T-cell (primary cell): ENCODE results near the gene ZNF256. TPM values are rescaled to one million over a fixed set of nuclear protein-coding genes. Genes with fewer than 3 reads are reported as not detected.

Experiments used
- ATAC-seq, 4 experiments: fragments of 200-7000 bp in 3 of 4; fragments of 150-1000 bp in 1 of 4; cut with Tn5 transposase; replicated peaks in 1 of 4; 1 replicate in 3 of 4; 2 replicates in 1 of 4; pipeline ENCODE4 v1.10.0; 2021; ENCODE audit warnings: moderate library complexity in 3 of 4, mild to moderate bottlenecking in 2 of 4, moderate number of reproducible peaks in 1 of 4
- CTCF ChIA-PET, 2 donors: fragments of 300-600 bp; sonication (Branson Sonifier 250); formaldehyde crosslinking; loops; one replicate each; lab custom pipeline; 2022; ENCODE audit warnings: antibody characterized with exemption in 2 of 2; lab: Charles Lee
- POLR2A ChIA-PET, 2 donors: fragments of 300-600 bp; sonication (Branson Sonifier 250); formaldehyde crosslinking; loops; one replicate each; lab custom pipeline; 2022; ENCODE audit warnings: antibody characterized with exemption in 2 of 2; lab: Charles Lee
- DNase-seq, 35 experiments: peaks; one replicate each; pipeline versions ENCODE4 v3.0.0 to v3.0.0-alpha.2; 2013 to 2023
- H3K27ac ChIP-seq: one replicate; pipeline ENCODE4 v1.5.1; 2013; ENCODE audit warnings: low read length
- H3K27me3 ChIP-seq, 2 experiments: replicated peaks in 1 of 2; 1 replicate in 1 of 2; 2 replicates in 1 of 2; pipeline versions ENCODE4 v1.6.1 to v1.7.0; 2013; ENCODE audit warnings: low read length in 1 of 2, mixed read lengths in 1 of 2; ENCODE audit not compliant: control insufficient read depth in 2 of 2, insufficient read depth in 2 of 2; ENCODE audit errors: extremely low read depth in 1 of 2
- H3K36me3 ChIP-seq, 2 donors: 1 replicate in 1 of 2; 2 replicates in 1 of 2; pipeline versions ENCODE4 v1.6.1 to v1.7.0; 2013; ENCODE audit warnings: low read length in 1 of 2; ENCODE audit not compliant: control insufficient read depth in 2 of 2, insufficient read depth in 1 of 2; ENCODE audit errors: extremely low read depth in 1 of 2
- H3K4me1 ChIP-seq, 2 experiments: 1 replicate in 1 of 2; 2 replicates in 1 of 2; pipeline versions ENCODE4 v1.6.1 to v1.7.0; 2013; ENCODE audit warnings: low read length in 2 of 2, mixed read lengths in 1 of 2; ENCODE audit not compliant: insufficient read depth in 2 of 2, control insufficient read depth in 1 of 2; ENCODE audit errors: extremely low read depth in 1 of 2
- H3K4me3 ChIP-seq, 2 donors: 1 replicate in 1 of 2; 2 replicates in 1 of 2; pipeline versions ENCODE4 v1.5.1 to v1.7.0; 2013; ENCODE audit warnings: mild to moderate bottlenecking in 2 of 2, low read length in 1 of 2, moderate library complexity in 1 of 2; ENCODE audit not compliant: control insufficient read depth in 1 of 2; ENCODE audit errors: extremely low read depth in 1 of 2
- H3K9me3 ChIP-seq: 2 replicates; pipeline ENCODE4 v1.7.0; 2013
- H3K27ac Mint-ChIP-seq, 2 donors: one replicate each; pipeline ENCODE4 v1.8.0; 2020 to 2021; ENCODE audit warnings: mild to moderate bottlenecking in 2 of 2, mixed read lengths in 2 of 2
- H3K27me3 Mint-ChIP-seq, 2 donors: one replicate each; pipeline ENCODE4 v1.8.0; 2021 to 2022; ENCODE audit warnings: mixed read lengths in 2 of 2
- H3K36me3 Mint-ChIP-seq: one replicate; pipeline ENCODE4 v1.8.0; 2021; ENCODE audit warnings: mixed read lengths
- H3K4me1 Mint-ChIP-seq, 3 donors: one replicate each; pipeline ENCODE4 v1.8.0; 2020 to 2022; ENCODE audit warnings: mixed read lengths in 3 of 3, mild to moderate bottlenecking in 1 of 3
- H3K4me3 Mint-ChIP-seq, 3 donors: one replicate each; pipeline ENCODE4 v1.8.0; 2020 to 2022; ENCODE audit warnings: mild to moderate bottlenecking in 3 of 3, mixed read lengths in 3 of 3, moderate library complexity in 3 of 3
- H3K9me3 Mint-ChIP-seq, 3 donors: one replicate each; pipeline ENCODE4 v1.8.0; 2020 to 2022; ENCODE audit warnings: mixed read lengths in 3 of 3
- WGBS: methylation state at CpG from one replicate; pipeline ENCODE4 v1.1.5; 2013; ENCODE audit warnings: missing lambda C conversion rate; ENCODE audit not compliant: insufficient coverage; 5-methylcytosine and 5-hydroxymethylcytosine counted together
- total RNA-seq, 35 experiments: library from RNA in 6 of 35; stranded (reverse) in 6 of 35; fragments of 120-200 nt in 1 of 35; gene quantifications; one replicate each; pipeline versions ENCODE4 v1.2.1 to v1.2.4 and lab custom pipeline; 2013 to 2026

Gene ZNF256
- total RNA-seq, 5 donors from 2014 or later (not counting 1 experiment from before 2014, with no cell fraction given) = 9.7 to 13.6 (median 12.0) TPM

DNA sequence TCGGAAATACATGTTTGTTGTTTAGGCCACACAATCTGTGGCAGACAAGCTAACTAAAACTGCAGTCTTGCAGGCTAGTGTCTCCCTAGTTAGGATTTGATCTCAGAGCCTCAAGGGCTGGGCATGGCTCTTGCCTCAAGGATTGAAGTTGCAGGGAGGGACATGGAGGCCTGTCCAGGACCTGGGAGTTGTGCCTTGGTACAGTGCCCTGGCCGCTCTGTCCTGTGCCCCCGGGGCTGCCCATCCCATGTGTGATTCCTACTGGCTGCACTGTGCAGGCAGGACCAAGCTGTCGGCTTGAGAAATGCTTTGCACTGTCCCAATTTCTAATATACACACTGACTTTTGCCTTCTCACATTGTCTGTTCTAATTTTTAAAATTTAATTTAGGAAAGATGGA, 7.5 kb upstream of the ZNF256 start:
- CTCF ChIA-PET = no interaction called here

DNA sequence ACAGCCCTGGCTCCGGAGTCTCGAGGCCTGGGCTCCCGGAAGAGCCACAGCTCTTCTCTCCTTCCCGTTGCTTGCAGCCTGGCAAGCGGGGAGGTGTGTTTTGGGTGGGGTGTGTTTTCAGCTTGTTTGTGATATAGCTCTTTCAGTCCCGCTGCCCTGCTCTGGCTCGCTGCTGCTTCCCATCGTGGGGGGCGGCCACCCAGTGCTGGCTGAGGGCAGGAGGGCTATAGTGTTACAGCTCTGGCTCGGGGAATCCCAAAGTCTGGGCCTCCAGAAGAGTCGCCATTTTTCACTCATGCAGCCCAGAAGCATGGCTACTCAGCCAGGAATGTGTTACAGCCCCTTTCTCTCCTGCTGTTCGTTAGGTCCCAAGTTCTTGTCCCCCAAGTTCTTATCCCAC, 2.2 kb upstream of the ZNF256 start:
- Histone ChIP-seq H3K27me3 (peaks cover 0 to 21% of the 10 kb centered on the region in 2 experiments), H3K27ac (no peak overlapping the region), H3K4me1 (peaks cover 4 to 24% of the 10 kb centered on the region in 2 experiments), H3K4me3 (no peak overlapping the region), H3K9me3 (peaks cover 3% of the 10 kb centered on the region), H3K36me3 (no peaks in the 10 kb centered on the region)
- Mint-ChIP-seq H3K27me3 (peaks cover 0 to 3% of the 10 kb centered on the region in 2 donors), H3K27ac (no peak overlapping the region), H3K4me3 (no peak overlapping the region), H3K9me3 (peaks cover 22 to 35% (median 27%) of the 10 kb centered on the region in 3 donors), H3K4me1 (peaks cover 19 to 23% (median 22%) of the 10 kb centered on the region in 3 donors), H3K36me3 (peaks cover 28% of the 10 kb centered on the region)
- POLR2A ChIA-PET = no interaction called here
- no peak for DNase-seq
- CTCF ChIA-PET = no interaction called here
- ATAC-seq = no peak
- WGBS = 89% methylated on average over 7 of the region's 12 CpGs

More for the DNA sequence above, 7.5 kb upstream of the ZNF256 start:
- no peak for DNase-seq
- Histone ChIP-seq H3K9me3 (peaks cover 3% of the 10 kb centered on the region), H3K27me3 (peaks cover 0 to 25% of the 10 kb centered on the region in 2 experiments), H3K36me3 (no peaks in the 10 kb centered on the region), H3K4me1 (no peaks in the 10 kb centered on the region), H3K4me3 (peak overlapping the region in 1 of 2 donors; percentile 10), H3K27ac (no peak overlapping the region)
- 85% methylated on average over 2 of the region's 4 CpGs for WGBS
- Mint-ChIP-seq H3K9me3 (peaks cover 18 to 37% (median 27%) of the 10 kb centered on the region in 3 donors), H3K4me1 (no peaks in the 10 kb centered on the region), H3K27me3 (peaks cover 0 to 5% of the 10 kb centered on the region in 2 donors), H3K36me3 (peaks cover 20% of the 10 kb centered on the region), H3K4me3 (no peak overlapping the region), H3K27ac (no peak overlapping the region)
- ATAC-seq = no peak
- POLR2A ChIA-PET = interaction anchor here in 1 of 2 donors (0.6 kb wide), 1 partner anchor 771 kb away, joined by 3 read pairs; no protein-coding TSS in a partner anchor

DNA sequence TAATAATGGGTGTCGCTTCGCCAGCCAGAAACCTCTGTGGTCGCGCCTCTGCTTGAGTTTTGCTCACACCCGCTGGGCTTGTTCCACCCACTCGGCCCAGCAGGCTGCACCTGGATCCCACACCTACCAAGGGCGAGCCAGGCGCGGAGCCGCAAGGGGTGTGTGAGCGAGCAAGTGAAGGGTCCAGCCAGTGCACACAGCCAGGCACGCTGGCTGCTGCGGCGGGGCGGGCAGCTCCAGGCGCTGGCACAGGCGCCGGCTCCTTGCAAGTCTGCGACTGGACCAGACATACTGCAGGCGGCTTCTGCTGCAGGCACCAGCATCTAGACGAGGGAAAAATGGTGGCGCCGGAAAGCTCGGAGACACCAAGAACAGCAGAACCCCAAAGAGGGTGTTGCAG, 1.8 kb upstream of the ZNF256 start:
- Histone ChIP-seq H3K4me1 (peaks cover 4 to 24% of the 10 kb centered on the region in 2 experiments), H3K27me3 (peaks cover 0 to 19% of the 10 kb centered on the region in 2 experiments), H3K36me3 (peaks cover 1 to 4% of the 10 kb centered on the region in 2 donors), H3K4me3 (no peak overlapping the region), H3K9me3 (peaks cover 3% of the 10 kb centered on the region), H3K27ac (no peak overlapping the region)
- DNase-seq = no peak
- no peaks in the 10 kb centered on the region for H3K27me3 Mint-ChIP-seq
- no peak overlapping the region for H3K4me3 Mint-ChIP-seq
- H3K27ac Mint-ChIP-seq = no peak overlapping the region
- ATAC-seq = no peak
- CTCF ChIA-PET = no interaction called here
- WGBS = 94% methylated on average over 17 of the region's 24 CpGs
- H3K36me3 Mint-ChIP-seq = peaks cover 30% of the 10 kb centered on the region
- H3K9me3 Mint-ChIP-seq = peaks cover 18 to 33% (median 27%) of the 10 kb centered on the region in 3 donors
- peaks cover 19 to 26% (median 22%) of the 10 kb centered on the region in 3 donors for H3K4me1 Mint-ChIP-seq
- POLR2A ChIA-PET = interaction anchor here in 1 of 2 donors (0.6 kb wide), 1 partner anchor 532 kb away, joined by 3 read pairs; no protein-coding TSS in a partner anchor

DNA sequence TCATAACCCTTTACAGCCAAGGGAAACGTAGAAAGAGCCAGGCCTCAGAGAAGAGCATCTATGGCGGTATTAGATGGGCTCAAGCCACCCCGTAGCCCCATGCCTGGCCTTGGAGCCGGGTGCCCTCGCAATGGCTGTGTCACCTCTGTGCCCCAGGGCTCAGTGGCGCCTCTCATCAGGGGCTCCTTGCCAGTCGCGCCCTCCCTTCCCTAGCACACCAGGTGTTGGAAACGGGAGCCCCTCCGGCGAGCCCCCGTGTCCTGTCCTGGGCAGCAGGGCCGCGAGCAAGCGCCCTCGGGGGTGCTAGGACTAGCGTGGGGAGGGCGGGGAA, 453 bp downstream of the ZNF256 start:
- peak overlapping the region; percentile 1 to 87 for H3K27ac Mint-ChIP-seq
- H3K4me1 Mint-ChIP-seq = peaks cover 19 to 27% (median 22%) of the 10 kb centered on the region in 3 donors
- H3K9me3 ChIP-seq = peaks cover 8% of the 10 kb centered on the region
- CTCF ChIA-PET = no interaction called here
- peaks cover 4 to 24% of the 10 kb centered on the region in 2 experiments for H3K4me1 ChIP-seq
- ATAC-seq (no peak), DNase-seq (peak in 5 of 35 experiments; percentile 0 to 17 (median 1))
- H3K4me3 Mint-ChIP-seq = peak overlapping the region; percentile 92 to 96 (median 93)
- peak overlapping the region; percentile 81 for H3K27ac ChIP-seq
- peaks cover 0 to 7% of the 10 kb centered on the region in 2 experiments for H3K27me3 ChIP-seq
- H3K9me3 Mint-ChIP-seq = peaks cover 27 to 50% (median 49%) of the 10 kb centered on the region in 3 donors
- H3K27me3 Mint-ChIP-seq = no peaks in the 10 kb centered on the region
- peaks cover 22 to 23% of the 10 kb centered on the region in 2 donors for H3K36me3 ChIP-seq
- peak overlapping the region; percentile 78 to 82 for H3K4me3 ChIP-seq
- POLR2A ChIA-PET = no interaction called here
- peaks cover 52% of the 10 kb centered on the region for H3K36me3 Mint-ChIP-seq
- WGBS = 3% methylated on average over 14 of the region's 18 CpGs

DNA sequence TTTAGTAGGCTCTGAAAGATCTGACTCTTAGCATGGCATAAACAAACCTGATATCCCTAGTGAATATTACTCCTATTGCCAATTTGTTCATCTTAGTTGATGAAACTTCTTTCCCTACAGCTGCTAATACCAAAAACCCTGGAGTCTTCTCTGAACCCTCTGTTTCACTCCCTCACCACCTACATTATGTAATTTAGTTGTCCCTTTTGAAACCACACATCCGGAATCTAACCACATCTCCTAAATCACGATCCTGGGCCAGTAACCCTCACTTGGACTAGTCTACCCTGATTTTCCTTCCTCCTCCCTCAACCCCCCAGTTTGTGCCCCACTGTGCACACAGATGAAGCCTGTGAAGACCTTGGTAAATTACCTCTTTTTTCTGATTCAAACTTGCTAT, 1.2 kb downstream of the ZNF256 start:
- H3K27ac ChIP-seq = peak overlapping the region; percentile 81
- H3K27ac Mint-ChIP-seq = peak overlapping the region; percentile 1 to 62
- DNase-seq (no peak), ATAC-seq (no peak)
- peaks cover 0 to 7% of the 10 kb centered on the region in 2 experiments for H3K27me3 ChIP-seq
- peaks cover 4 to 24% of the 10 kb centered on the region in 2 experiments for H3K4me1 ChIP-seq
- ChIA-PET POLR2A (no interaction called here), CTCF (no interaction called here)
- peaks cover 58% of the 10 kb centered on the region for H3K36me3 Mint-ChIP-seq
- WGBS = 52% methylated on average over 2 of the region's 2 CpGs
- H3K4me3 Mint-ChIP-seq = peak overlapping the region; percentile 92 to 96 (median 93)
- peaks cover 15% of the 10 kb centered on the region for H3K9me3 ChIP-seq
- H3K9me3 Mint-ChIP-seq = peaks cover 33 to 55% (median 53%) of the 10 kb centered on the region in 3 donors
- H3K27me3 Mint-ChIP-seq = no peaks in the 10 kb centered on the region
- H3K4me1 Mint-ChIP-seq = peaks cover 19 to 27% (median 22%) of the 10 kb centered on the region in 3 donors
- peaks cover 26 to 31% of the 10 kb centered on the region in 2 donors for H3K36me3 ChIP-seq
- peak overlapping the region in 1 of 2 donors; percentile 78 for H3K4me3 ChIP-seq

DNA sequence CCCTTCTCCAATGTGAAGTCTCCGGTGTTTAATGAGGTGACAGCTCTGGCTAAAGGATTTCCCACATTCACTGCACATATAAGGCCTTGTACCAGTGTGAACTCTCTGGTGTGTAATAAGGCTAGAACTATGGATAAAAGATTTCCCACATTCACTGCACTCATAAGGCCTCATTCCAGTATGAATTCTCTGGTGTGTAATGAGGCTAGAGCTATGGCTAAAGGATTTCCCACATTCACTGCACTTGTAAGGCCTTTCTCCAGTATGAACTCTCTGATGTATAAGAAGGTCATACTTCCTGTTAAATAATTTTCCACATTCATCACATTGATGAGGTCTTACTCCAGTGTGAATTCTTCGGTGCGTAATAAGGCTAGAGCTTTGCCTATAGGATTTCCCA, 5.9 kb downstream of the ZNF256 start:
- H3K9me3 Mint-ChIP-seq = peaks cover 33 to 70% (median 64%) of the 10 kb centered on the region in 3 donors
- no CpG with 5 or more reads among the region's 3 CpGs for WGBS
- H3K27ac Mint-ChIP-seq = no peak overlapping the region
- peaks cover 20% of the 10 kb centered on the region for H3K9me3 ChIP-seq
- H3K4me3 ChIP-seq = peak overlapping the region in 1 of 2 donors; percentile 17
- ATAC-seq (no peak), DNase-seq (no peak)
- peaks cover 11 to 17% (median 12%) of the 10 kb centered on the region in 3 donors for H3K4me1 Mint-ChIP-seq
- peaks cover 86% of the 10 kb centered on the region for H3K36me3 Mint-ChIP-seq
- no peak overlapping the region for H3K4me3 Mint-ChIP-seq
- H3K27ac ChIP-seq = no peak overlapping the region
- CTCF ChIA-PET = no interaction called here
- H3K4me1 ChIP-seq = peaks cover 0 to 8% of the 10 kb centered on the region in 2 experiments
- no peaks in the 10 kb centered on the region for H3K27me3 ChIP-seq
- POLR2A ChIA-PET = no interaction called here
- H3K36me3 ChIP-seq = peaks cover 29 to 38% of the 10 kb centered on the region in 2 donors
- no peaks in the 10 kb centered on the region for H3K27me3 Mint-ChIP-seq
